GM18499 (cell line): Measurements from ENCODE around the gene SPEF1.
"Not testable (repeated sequence)": the region's sequence is repeated elsewhere in the genome, so short reads cannot be mapped to it uniquely, and the experiment has no call there.

Experiments
- ATAC-seq: cut with Tn5 transposase; IDR thresholded peaks from one replicate; pipeline ENCODE4 v1.9.1; 2021; ENCODE audit warnings: moderate number of reproducible peaks; ENCODE audit not compliant: insufficient read depth, unreplicated experiment

SPEF1 gene

GRCh38 chr20:3781153-3781910, at the start of gene SPEF1:
Gene SPEF1, minus strand, starts transcription at chr20:3781448. Its CDS starts 161 bp downstream, at chr20:3781287.
- ATAC-seq = no peak

GRCh38 chr20:3829891-3830290, 48.6 kb upstream of the SPEF1 start:
- not testable (repeated sequence) for ATAC-seq

- no peak for ATAC-seq
These were observed 47.5 kb upstream of the SPEF1 start for GRCh38 chr20:3828798-3829197.

- ATAC-seq = no peak
These were observed 45.2 kb upstream of the SPEF1 start for GRCh38 chr20:3826420-3826819.

GRCh38 chr20:3825526-3825925, 44.3 kb upstream of the SPEF1 start:
- ATAC-seq = no peak

GRCh38 chr20:3823881-3824280, 42.6 kb upstream of the SPEF1 start:
- ATAC-seq = no peak

- no peak for ATAC-seq
These were observed 40.7 kb upstream of the SPEF1 start for GRCh38 chr20:3821996-3822395.

GRCh38 chr20:3820901-3821727, 39.9 kb upstream of the SPEF1 start:
- ATAC-seq = no peak

GRCh38 chr20:3820048-3820900, 39.0 kb upstream of the SPEF1 start, which contains the start of gene AP5S1:
Gene AP5S1, plus strand, starts transcription at chr20:3820547. Its CDS starts 1,571 bp downstream, at chr20:3822118.
- ATAC-seq = peak; percentile 61

GRCh38 chr20:3819411-3820047, 38.3 kb upstream of the SPEF1 start:
- no peak for ATAC-seq

- no peak for ATAC-seq
These were observed 37.2 kb upstream of the SPEF1 start for GRCh38 chr20:3818155-3819151.

- no peak for ATAC-seq
These were observed 34.6 kb upstream of the SPEF1 start for GRCh38 chr20:3815703-3816315.

GRCh38 chr20:3814928-3815495, 33.8 kb upstream of the SPEF1 start:
- ATAC-seq = no peak

- ATAC-seq = no peak
These were observed 32.8 kb upstream of the SPEF1 start for GRCh38 chr20:3813848-3814581.

- ATAC-seq = no peak
These were observed 32.0 kb upstream of the SPEF1 start for GRCh38 chr20:3812975-3813847.

- no peak for ATAC-seq
These were observed 31.0 kb upstream of the SPEF1 start for GRCh38 chr20:3812259-3812681.
